Measurements from ENCODE around the gene EHMT1.

The EHMT1 gene

GRCh38 chr9:137666955-137667670 lies 48.3 kb downstream of the EHMT1 start:
- TF ChIP-seq NFIC (IDR thresholded peaks at IDR 0.05) (no peak), RAD21 (IDR thresholded peaks at IDR 0.05; ENCODE audit: low read depth) (no peak), YY1 (IDR thresholded peaks at IDR 0.05; ENCODE audit: low read depth) (no peak), MAX (IDR thresholded peaks at IDR 0.05) (no peak), EP300 (IDR thresholded peaks at IDR 0.05; ENCODE audit: borderline replicate concordance) (no peak), ZBTB7A (IDR thresholded peaks at IDR 0.05; ENCODE audit: low read depth) (no peak), TCF12 (IDR thresholded peaks at IDR 0.05; ENCODE audit: low read depth) (no peak), CEBPB (IDR thresholded peaks at IDR 0.05) (no peak), CREB1 (IDR thresholded peaks at IDR 0.05; ENCODE audit: low read depth) (no peak), TAF1 (IDR thresholded peaks at IDR 0.05; ENCODE audit: low read depth) (no peak), EGR1 (IDR thresholded peaks at IDR 0.05) (no peak)

- TF ChIP-seq ZBTB7A (IDR thresholded peaks at IDR 0.05; ENCODE audit: low read depth) (no peak), FOXM1 (IDR thresholded peaks at IDR 0.05; ENCODE audit: borderline replicate concordance, low read depth) (no peak), REST (IDR thresholded peaks at IDR 0.05; ENCODE audit: low read depth) (no peak), CREB1 (IDR thresholded peaks at IDR 0.05; ENCODE audit: low read depth) (no peak), YY1 (IDR thresholded peaks at IDR 0.05; ENCODE audit: low read depth) (no peak), TEAD4 (IDR thresholded peaks at IDR 0.05) (no peak), NFIC (IDR thresholded peaks at IDR 0.05) (no peak), EP300 (IDR thresholded peaks at IDR 0.05; ENCODE audit: borderline replicate concordance) (no peak), EGR1 (IDR thresholded peaks at IDR 0.05) (no peak), USF1 (IDR thresholded peaks at IDR 0.05) (no peak), MAX (IDR thresholded peaks at IDR 0.05) (no peak), TCF12 (IDR thresholded peaks at IDR 0.05; ENCODE audit: low read depth) (no peak)
These were observed 49.4 kb downstream of the EHMT1 start for GRCh38 chr9:137668203-137668602.

- no peak for TF ChIP-seq ZBTB7A (IDR thresholded peaks at IDR 0.05; ENCODE audit: low read depth)
These were observed 50.5 kb downstream of the EHMT1 start for GRCh38 chr9:137669261-137669672.

GRCh38 chr9:137670391-137671195 lies 51.8 kb downstream of the EHMT1 start:
- no peak for TF ChIP-seq YY1 (IDR thresholded peaks at IDR 0.05; ENCODE audit: low read depth)
- peak; percentile 31; the same call in 1 of the 2 replicates for TF ChIP-seq NFIC (IDR thresholded peaks at IDR 0.05)
- no peak for TF ChIP-seq TAF1 (IDR thresholded peaks at IDR 0.05; ENCODE audit: low read depth)
- no peak for TF ChIP-seq CEBPB (IDR thresholded peaks at IDR 0.05)
- TF ChIP-seq REST (IDR thresholded peaks at IDR 0.05; ENCODE audit: low read depth), result no peak
- no peak for TF ChIP-seq TEAD4 (IDR thresholded peaks at IDR 0.05)
- peak; percentile 76 for TF ChIP-seq USF1 (IDR thresholded peaks at IDR 0.05)
- no peak for TF ChIP-seq CREB1 (IDR thresholded peaks at IDR 0.05; ENCODE audit: low read depth)
- TF ChIP-seq ZBTB7A (IDR thresholded peaks at IDR 0.05; ENCODE audit: low read depth), result 0 out of 2 replicates have a peak, but pooled peaks have one; percentile 35
- no peak for TF ChIP-seq TCF12 (IDR thresholded peaks at IDR 0.05; ENCODE audit: low read depth)
- no peak for TF ChIP-seq RAD21 (IDR thresholded peaks at IDR 0.05; ENCODE audit: low read depth)
- TF ChIP-seq FOXM1 (IDR thresholded peaks at IDR 0.05; ENCODE audit: borderline replicate concordance, low read depth), result no peak
- TF ChIP-seq EGR1 (IDR thresholded peaks at IDR 0.05), result no peak
- no peak for TF ChIP-seq EP300 (IDR thresholded peaks at IDR 0.05; ENCODE audit: borderline replicate concordance)
- peak; percentile 94 for TF ChIP-seq MAX (IDR thresholded peaks at IDR 0.05)

GRCh38 chr9:137671196-137671538 lies 52.4 kb downstream of the EHMT1 start:
- TF ChIP-seq MAX (IDR thresholded peaks at IDR 0.05) (no peak), REST (IDR thresholded peaks at IDR 0.05; ENCODE audit: low read depth) (no peak), CREB1 (IDR thresholded peaks at IDR 0.05; ENCODE audit: low read depth) (no peak), EGR1 (IDR thresholded peaks at IDR 0.05) (no peak), CEBPB (IDR thresholded peaks at IDR 0.05) (no peak), ZBTB7A (IDR thresholded peaks at IDR 0.05; ENCODE audit: low read depth) (no peak), TEAD4 (IDR thresholded peaks at IDR 0.05) (no peak), NFIC (IDR thresholded peaks at IDR 0.05) (no peak), TAF1 (IDR thresholded peaks at IDR 0.05; ENCODE audit: low read depth) (no peak), EP300 (IDR thresholded peaks at IDR 0.05; ENCODE audit: borderline replicate concordance) (no peak), TCF12 (IDR thresholded peaks at IDR 0.05; ENCODE audit: low read depth) (no peak), FOXM1 (IDR thresholded peaks at IDR 0.05; ENCODE audit: borderline replicate concordance, low read depth) (no peak), RAD21 (IDR thresholded peaks at IDR 0.05; ENCODE audit: low read depth) (no peak)
